NT2/D1 (cell line): ENCODE results near the gene DCPS.
A peak's percentile ranks its signal among the peaks of the same experiment; 100 is the strongest.
"Not testable (repeated sequence)": the region's sequence is repeated elsewhere in the genome, so short reads cannot be mapped to it uniquely, and the experiment has no call there.

Experiments used
- DNase-seq: peaks from one replicate; pipeline ENCODE4 v3.0.0-alpha.2; 2011; ENCODE audit warnings: low read depth, low spot score
- H3K27me3 ChIP-seq: 2 replicates; pipeline ENCODE4 v1.6.0; 2011; ENCODE audit warnings: mild to moderate bottlenecking; ENCODE audit not compliant: insufficient read length, insufficient read depth
- H3K36me3 ChIP-seq: 2 replicates; pipeline ENCODE4 v1.6.1; 2011; ENCODE audit warnings: mild to moderate bottlenecking, low read length, mixed read lengths; ENCODE audit not compliant: insufficient read depth, insufficient read length
- H3K4me1 ChIP-seq: 2 replicates; pipeline ENCODE4 v1.5.1; 2011; ENCODE audit not compliant: insufficient read depth, insufficient read length
- H3K4me3 ChIP-seq: 2 replicates; pipeline ENCODE4 v1.5.1; 2011; ENCODE audit warnings: low read depth; ENCODE audit not compliant: insufficient read length
- H3K9ac ChIP-seq: 2 replicates; pipeline ENCODE4 v1.6.0; 2011; ENCODE audit warnings: low read depth; ENCODE audit not compliant: insufficient read length
- H3K9me3 ChIP-seq: 2 replicates; pipeline ENCODE4 v1.5.1; 2011; ENCODE audit warnings: mild to moderate bottlenecking, low read length; ENCODE audit not compliant: insufficient read depth
- SUZ12 ChIP-seq: IDR thresholded peaks from 2 replicates; pipeline ENCODE4 v1.6.1; 2011; ENCODE audit not compliant: insufficient read length, insufficient read depth; ENCODE audit errors: extremely low read depth
- YY1 ChIP-seq: IDR thresholded peaks from 2 replicates; pipeline ENCODE4 v1.6.1; 2011; ENCODE audit not compliant: insufficient read length, insufficient read depth
- ZNF274 ChIP-seq: IDR thresholded peaks from 2 replicates; pipeline ENCODE4 v1.6.1; 2011; ENCODE audit warnings: mild to moderate bottlenecking, low read depth, low read length

DCPS gene

GRCh38 chr11:126346586-126346940 lies 42.7 kb downstream of the DCPS start:
- no peak for DNase-seq
- Histone ChIP-seq H3K9ac (peak overlapping the region; percentile 50), H3K36me3 (peaks cover 27% of the 10 kb centered on the region), H3K4me1 (peaks cover 16% of the 10 kb centered on the region), H3K4me3 (no peak overlapping the region), H3K27me3 (no peaks in the 10 kb centered on the region), H3K9me3 (no peaks in the 10 kb centered on the region)
- no peak for TF ChIP-seq SUZ12
- no peak for TF ChIP-seq YY1
- TF ChIP-seq ZNF274, result no peak

DNA sequence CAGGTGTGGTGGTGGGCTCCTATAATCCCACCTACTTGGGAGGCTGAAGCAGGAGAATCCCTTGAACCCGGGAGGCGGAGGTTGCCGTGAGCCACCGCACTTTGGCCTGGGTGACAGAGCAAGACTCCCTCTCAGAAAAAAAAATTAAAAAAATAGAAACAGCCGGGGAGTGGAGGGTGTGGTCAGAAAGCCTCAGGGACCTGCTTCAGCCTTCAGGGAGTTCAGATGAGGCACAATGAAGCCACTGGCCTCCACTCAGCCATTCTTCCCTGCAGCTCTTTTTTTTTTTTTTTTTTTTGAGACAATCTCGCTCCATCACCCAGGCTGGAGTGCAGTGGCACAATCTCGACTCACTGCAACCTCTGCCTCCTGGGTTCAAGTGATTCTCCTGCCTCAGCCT lies 43.1 kb downstream of the DCPS start:
- Histone ChIP-seq H3K4me1 (peaks cover 16% of the 10 kb centered on the region), H3K36me3 (peaks cover 28% of the 10 kb centered on the region)
- DNase-seq, H3K9ac ChIP-seq, H3K27me3 ChIP-seq, H3K4me3 ChIP-seq, H3K9me3 ChIP-seq: not testable (repeated sequence)

DNA sequence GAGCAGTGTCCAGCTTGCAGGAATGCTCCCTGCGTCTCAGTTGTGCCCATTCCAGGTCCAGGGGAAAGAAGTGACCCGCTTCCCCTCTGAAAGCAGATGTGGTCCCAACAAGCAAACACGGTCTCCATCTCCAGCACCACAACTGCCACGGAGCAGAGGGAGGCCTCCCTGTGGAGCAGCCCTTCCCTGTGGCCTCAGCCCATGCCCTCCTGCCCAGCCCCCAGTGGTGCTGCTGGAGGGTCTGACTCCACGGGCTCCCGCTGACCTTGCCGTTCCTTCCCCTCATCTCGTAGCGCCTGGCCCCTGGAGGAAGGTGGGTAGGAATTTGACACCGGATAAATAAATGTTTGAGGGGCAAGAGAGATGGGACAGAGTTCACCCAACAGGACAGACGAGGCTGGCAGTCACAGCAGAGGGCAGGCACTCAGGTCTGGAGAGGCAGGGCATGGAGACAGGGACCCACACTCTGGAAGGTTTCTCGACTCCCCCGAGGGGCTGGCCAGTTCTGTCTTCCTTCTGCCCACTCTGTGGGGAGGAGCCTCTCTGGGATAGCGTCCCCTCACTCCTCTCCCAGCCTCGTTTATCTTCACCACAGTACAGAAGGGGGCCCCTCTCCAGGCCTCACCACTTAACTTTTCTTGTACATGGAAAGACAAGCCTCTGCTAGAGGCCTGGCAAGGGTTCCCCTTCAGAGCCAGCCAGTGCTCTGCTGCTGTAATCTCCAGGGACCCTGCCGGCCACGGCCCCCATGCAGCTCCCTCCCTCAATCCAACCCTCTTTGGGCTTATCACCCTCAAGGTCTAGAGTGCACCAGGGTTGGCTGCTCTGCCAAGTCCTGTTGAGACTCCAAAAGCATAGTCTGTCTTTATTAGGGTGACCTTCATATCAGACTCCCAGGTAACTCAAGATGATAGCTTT lies 44.1 kb downstream of the DCPS start:
- no peak for TF ChIP-seq YY1
- TF ChIP-seq ZNF274, result no peak
- TF ChIP-seq SUZ12, result no peak
- H3K27me3 ChIP-seq, result no peaks in the 10 kb centered on the region
- peaks cover 16% of the 10 kb centered on the region for H3K4me1 ChIP-seq
- H3K36me3 ChIP-seq, result peaks cover 34% of the 10 kb centered on the region
- DNase-seq, result no peak
- no peak overlapping the region for H3K9ac ChIP-seq
- no peaks in the 10 kb centered on the region for H3K9me3 ChIP-seq
- H3K4me3 ChIP-seq, result no peak overlapping the region

DNA sequence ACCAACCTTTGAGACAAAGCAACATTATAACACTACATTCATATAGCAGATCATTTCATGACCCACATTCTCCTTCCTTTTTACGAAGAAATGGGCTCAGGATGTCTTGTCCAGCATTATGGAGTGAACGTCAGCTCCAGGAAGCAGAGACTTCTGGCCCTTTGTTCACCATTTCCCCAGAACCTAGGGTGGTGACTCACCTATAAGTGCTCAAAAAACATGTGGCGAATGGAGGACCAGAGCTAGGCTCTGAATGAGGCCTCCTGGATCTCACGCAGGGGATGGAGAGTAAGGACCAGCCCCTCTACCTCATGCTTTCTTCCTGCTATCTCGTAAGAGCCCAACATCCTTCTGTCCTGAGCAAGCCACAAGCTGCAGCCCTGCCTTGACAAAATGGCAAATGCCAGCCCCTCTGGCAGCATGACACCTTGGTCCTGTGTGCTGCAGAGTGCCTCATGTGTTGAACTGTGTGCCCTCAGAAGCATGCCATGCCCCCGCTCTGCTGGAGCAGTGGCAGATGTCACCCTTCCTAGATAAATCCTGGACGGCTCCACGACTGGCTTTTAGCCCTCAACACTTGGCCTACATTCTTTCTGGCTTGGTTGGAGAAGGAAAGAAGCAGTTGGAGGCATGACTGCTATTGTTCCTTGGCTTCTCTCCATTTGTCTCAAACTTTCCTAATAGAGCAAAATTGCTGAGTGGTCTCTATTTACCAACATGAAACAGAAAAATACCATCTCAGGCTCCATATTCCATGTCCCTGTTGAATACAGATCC lies 45.1 kb downstream of the DCPS start:
- Histone ChIP-seq H3K27me3 (no peaks in the 10 kb centered on the region), H3K4me3 (no peak overlapping the region), H3K9ac (no peak overlapping the region), H3K4me1 (peaks cover 18% of the 10 kb centered on the region), H3K9me3 (no peaks in the 10 kb centered on the region), H3K36me3 (peaks cover 26% of the 10 kb centered on the region)
- no peak for DNase-seq
- no peak for TF ChIP-seq SUZ12

DNA sequence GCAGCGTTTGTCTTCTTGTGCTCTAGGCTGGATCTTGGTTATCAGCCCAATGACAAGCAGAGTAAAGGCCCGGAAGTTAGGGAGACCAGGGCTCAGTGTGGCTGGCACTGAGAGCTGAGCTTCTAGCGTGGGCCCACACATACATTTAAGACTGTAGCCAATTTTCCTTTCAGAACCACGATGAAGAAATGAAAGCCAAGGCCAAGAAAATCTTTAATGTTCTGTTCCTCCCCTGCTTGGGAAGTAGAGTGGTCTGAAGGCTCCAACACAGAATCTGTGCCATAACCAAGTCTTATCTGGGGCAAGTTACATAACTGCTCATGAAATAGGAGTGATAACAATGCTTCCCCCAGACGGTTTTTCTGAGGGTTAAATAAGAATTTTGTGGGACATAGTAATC lies 47.0 kb downstream of the DCPS start:
- peaks cover 13% of the 10 kb centered on the region for H3K4me1 ChIP-seq
- no peak overlapping the region for H3K4me3 ChIP-seq
- TF ChIP-seq ZNF274, result no peak
- no peak for TF ChIP-seq YY1
- no peak for TF ChIP-seq SUZ12
- H3K9me3 ChIP-seq, result no peaks in the 10 kb centered on the region
- no peak overlapping the region for H3K9ac ChIP-seq
- no peaks in the 10 kb centered on the region for H3K27me3 ChIP-seq
- DNase-seq, result no peak
- H3K36me3 ChIP-seq, result peaks cover 23% of the 10 kb centered on the region

DNA sequence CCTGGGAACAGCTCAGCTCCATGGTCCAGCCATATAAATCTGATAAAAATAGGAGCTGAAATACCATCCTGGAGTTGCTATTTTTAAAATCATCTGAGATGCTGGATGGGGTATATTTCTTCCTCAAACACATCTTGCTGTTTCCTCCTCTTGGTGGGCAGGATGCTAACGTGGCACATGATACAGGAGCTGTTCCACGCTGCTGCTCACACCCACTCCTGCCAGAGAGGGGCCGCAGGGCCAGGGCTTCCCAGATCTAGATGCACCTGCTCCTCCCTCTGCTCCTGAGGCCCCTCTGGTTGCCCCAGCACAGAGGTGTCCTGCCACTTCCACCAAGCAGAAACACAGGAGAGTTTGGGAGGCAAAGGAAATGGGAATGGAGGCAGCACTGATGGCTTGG lies 48.3 kb downstream of the DCPS start:
- Histone ChIP-seq H3K36me3 (peaks cover 23% of the 10 kb centered on the region), H3K27me3 (no peaks in the 10 kb centered on the region), H3K9ac (no peak overlapping the region), H3K4me1 (peaks cover 15% of the 10 kb centered on the region), H3K4me3 (no peak overlapping the region), H3K9me3 (no peaks in the 10 kb centered on the region)
- DNase-seq, result no peak
- TF ChIP-seq ZNF274, result no peak
- no peak for TF ChIP-seq YY1
- no peak for TF ChIP-seq SUZ12

- H3K4me1 ChIP-seq, result peaks cover 8% of the 10 kb centered on the region
- peaks cover 20% of the 10 kb centered on the region for H3K36me3 ChIP-seq
- H3K9ac ChIP-seq, result no peak overlapping the region
- H3K4me3 ChIP-seq, result no peak overlapping the region
- no peaks in the 10 kb centered on the region for H3K27me3 ChIP-seq
- H3K9me3 ChIP-seq, result no peaks in the 10 kb centered on the region
- TF ChIP-seq YY1 (no peak), SUZ12 (no peak), ZNF274 (no peak)
- no peak for DNase-seq
Measured at GRCh38 chr11:126352934-126353801, 49.3 kb downstream of the DCPS start.
